Lower leg skin (tissue), 4 donors: ENCODE data around the gene SHISAL1. TPM values are rescaled to one million over a fixed set of nuclear protein-coding genes. Genes with fewer than 3 reads are reported as not detected.

Source experiments
- DNase-seq, 2 donors: peaks; one replicate each; pipeline ENCODE4 v3.0.0-alpha.2; 2019; ENCODE audit warnings: low spot score in 2 of 2
- H3K4me3 ChIP-seq: fragments of 200-600 bp; sonication (generic); 2 replicates; pipeline ENCODE4 v1.5.1; 2017; ENCODE audit warnings: mild to moderate bottlenecking, low read depth; ENCODE audit not compliant: poor library complexity, severe bottlenecking
- POLR2A ChIP-seq, 2 donors: fragments of 450-650 bp; IDR thresholded peaks; one replicate each; pipeline ENCODE4 v1.6.1; 2016 to 2017; ENCODE audit warnings: antibody characterized with exemption in 2 of 2, mild to moderate bottlenecking in 1 of 2, moderate library complexity in 1 of 2
- WGBS, 2 donors: methylation state at CpG; one replicate each; pipeline ENCODE4 v1.1.5; 2018; 5-methylcytosine and 5-hydroxymethylcytosine counted together
- intact Hi-C: fragments of 100-400 bp; cut with DNase I; formaldehyde crosslinking; loops from one replicate; pipeline ENCODE4 v1.15.0; 2023; ENCODE audit warnings: low total_unique reads
- total RNA-seq, 4 donors: library from RNA; depleted of rRNA; stranded (reverse); fragments of >200 nt; gene quantifications; one replicate each; pipeline ENCODE4 v1.1.0, GENCODE V29; 2016
- TF ChIP-seq, protein P1 (sequence below), 3 donors: fragments of 450-650 bp; IDR thresholded peaks; one replicate each; pipeline ENCODE4 v1.5.1; 2016; ENCODE audit warnings: antibody characterized with exemption in 3 of 3, mild to moderate bottlenecking in 3 of 3, moderate library complexity in 2 of 3

Gene SHISAL1
- total RNA-seq, 4 donors from 2014 or later: 0.08 to 0.42 (median 0.28) TPM

DNA sequence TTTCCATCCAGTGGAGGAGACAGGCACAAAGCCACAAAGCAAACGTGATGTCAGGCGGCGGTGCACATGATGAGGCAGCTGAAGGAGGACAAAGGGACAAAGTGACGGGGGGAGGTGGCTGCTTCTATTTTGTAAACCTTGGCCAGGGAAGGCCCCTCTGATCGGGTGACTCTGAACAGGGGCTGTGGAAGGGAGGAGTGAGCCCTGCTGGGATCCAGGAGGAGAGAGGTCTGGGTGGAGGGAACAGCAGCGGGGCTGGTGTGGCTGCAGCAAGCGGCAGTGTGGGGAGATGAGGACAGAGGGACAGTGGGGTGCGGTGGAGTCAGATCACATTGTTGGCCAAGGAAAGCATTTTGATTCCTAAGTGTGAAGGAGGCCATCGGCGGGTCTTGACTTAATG lies 36.7 kb downstream of the SHISAL1 start:
- no peak for DNase-seq
- TF ChIP-seq POLR2A (IDR thresholded peaks at IDR 0.05): no peak
- TF ChIP-seq, protein P1, sequence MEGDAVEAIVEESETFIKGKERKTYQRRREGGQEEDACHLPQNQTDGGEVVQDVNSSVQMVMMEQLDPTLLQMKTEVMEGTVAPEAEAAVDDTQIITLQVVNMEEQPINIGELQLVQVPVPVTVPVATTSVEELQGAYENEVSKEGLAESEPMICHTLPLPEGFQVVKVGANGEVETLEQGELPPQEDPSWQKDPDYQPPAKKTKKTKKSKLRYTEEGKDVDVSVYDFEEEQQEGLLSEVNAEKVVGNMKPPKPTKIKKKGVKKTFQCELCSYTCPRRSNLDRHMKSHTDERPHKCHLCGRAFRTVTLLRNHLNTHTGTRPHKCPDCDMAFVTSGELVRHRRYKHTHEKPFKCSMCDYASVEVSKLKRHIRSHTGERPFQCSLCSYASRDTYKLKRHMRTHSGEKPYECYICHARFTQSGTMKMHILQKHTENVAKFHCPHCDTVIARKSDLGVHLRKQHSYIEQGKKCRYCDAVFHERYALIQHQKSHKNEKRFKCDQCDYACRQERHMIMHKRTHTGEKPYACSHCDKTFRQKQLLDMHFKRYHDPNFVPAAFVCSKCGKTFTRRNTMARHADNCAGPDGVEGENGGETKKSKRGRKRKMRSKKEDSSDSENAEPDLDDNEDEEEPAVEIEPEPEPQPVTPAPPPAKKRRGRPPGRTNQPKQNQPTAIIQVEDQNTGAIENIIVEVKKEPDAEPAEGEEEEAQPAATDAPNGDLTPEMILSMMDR (IDR thresholded peaks at IDR 0.05): no peak
- H3K4me3 ChIP-seq: no peak overlapping the region
- 83% methylated on average over 10 of the region's 10 CpGs for WGBS, 2 donors
- intact Hi-C loops: no loop called here

DNA sequence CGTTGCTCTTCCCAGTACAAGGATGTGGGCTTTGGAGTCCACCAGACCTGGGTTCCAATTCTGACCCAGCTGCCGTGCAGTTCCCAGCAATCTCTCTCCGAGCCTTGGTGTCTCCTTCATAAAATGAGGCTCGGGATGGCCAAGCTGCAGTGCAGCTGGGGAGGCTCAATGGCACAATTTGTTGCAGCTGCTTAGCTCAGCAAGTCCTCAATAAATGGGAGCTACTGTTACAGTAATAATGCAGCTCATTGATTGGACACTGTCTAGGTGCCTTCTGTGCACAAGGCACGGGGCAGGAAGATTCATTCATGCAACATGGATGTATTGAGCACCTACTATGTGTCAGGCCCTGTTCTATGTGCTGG lies 37.1 kb downstream of the SHISAL1 start:
- no peak overlapping the region for H3K4me3 ChIP-seq
- intact Hi-C loops: no loop called here
- 73 to 90% methylated on average over 5 of the region's 5 CpGs for WGBS, 2 donors
- no peak for TF ChIP-seq POLR2A (IDR thresholded peaks at IDR 0.05)
- TF ChIP-seq, protein P1 (IDR thresholded peaks at IDR 0.05): no peak
- DNase-seq: no peak

DNA sequence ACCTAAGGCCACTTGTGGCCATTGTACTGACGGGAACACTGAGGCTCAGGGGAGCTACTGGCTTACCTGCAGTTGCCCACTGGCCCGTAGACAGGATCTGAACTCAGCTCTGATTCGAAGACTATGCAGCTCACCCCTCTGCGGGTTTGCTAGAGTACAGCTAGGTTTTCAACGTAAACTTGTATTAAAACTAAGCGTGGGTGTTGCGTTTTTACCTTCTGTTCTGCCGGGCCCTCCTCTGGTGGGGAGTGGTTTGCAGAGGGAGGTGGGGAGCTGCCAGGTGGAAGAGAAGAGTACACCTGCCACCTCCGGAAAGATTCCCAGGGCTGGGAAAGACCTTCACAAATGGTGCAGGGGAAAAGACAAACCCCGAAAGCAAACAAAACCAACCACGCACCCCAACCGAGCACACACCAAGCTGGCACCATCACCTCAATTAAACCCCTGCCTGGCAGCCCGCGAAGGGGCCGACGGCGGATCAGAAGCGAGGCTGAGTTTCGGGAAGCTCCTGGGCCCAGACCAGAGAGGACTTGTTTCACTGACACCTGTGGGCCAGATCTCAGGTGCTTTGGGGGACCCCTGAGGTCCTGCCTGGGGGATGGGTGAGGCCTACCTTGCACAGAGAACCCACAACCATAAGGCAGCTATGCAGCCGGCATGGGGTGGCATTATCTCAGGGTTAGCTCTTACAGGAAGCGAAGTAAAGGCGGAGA lies 37.7 kb downstream of the SHISAL1 start:
- intact Hi-C loops: no loop called here
- DNase-seq: no peak
- TF ChIP-seq, protein P1 (IDR thresholded peaks at IDR 0.05): no peak
- TF ChIP-seq POLR2A (IDR thresholded peaks at IDR 0.05): no peak
- no peak overlapping the region for H3K4me3 ChIP-seq
- WGBS, 2 donors: 93% methylated on average over 22 of the region's 22 CpGs

DNA sequence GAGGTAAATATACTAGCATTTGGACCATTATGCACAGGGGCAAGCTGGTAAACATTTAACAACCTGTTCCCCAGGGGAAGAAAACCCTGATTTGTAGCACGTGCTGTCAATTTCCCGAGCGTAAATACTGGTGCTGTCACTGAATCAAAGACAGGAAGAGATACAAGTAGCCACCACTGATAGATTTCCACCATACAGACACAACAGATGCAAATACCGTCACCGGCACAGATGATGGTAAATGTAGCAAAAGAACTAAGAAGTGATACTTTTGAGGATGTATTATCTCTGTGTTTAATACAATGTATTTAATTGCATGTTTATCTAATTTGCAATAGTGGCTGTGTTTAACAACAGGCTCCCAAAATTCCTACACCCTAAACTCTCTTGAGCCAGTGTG lies 39.6 kb downstream of the SHISAL1 start:
- intact Hi-C loops: no loop called here
- DNase-seq: no peak
- H3K4me3 ChIP-seq: no peak overlapping the region
- WGBS, 2 donors: 72 to 80% methylated on average over 5 of the region's 5 CpGs
- TF ChIP-seq, protein P1 (IDR thresholded peaks at IDR 0.05): no peak
- no peak for TF ChIP-seq POLR2A (IDR thresholded peaks at IDR 0.05)

DNA sequence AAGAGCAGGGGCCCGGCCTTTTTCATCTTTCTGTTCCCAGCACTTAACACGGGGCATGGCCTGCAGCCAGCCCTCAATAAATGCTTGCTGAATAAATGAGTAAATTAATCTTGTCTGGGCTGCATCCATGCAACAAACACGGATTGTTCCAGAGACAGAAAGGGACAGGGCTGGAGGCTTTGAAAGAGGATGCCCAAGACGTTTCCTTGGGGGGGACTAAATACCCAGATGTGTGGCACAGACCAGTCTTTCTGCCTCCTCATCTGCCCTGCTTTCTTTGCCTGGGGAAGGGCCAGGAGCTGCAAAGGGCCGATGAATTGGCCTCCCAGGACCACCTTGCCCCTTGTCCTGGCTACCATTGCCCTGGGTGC lies 40.4 kb downstream of the SHISAL1 start:
- 41 to 43% methylated on average over 5 of the region's 5 CpGs for WGBS, 2 donors
- DNase-seq: no peak
- intact Hi-C loops: no loop called here
- H3K4me3 ChIP-seq: no peak overlapping the region
- no peak for TF ChIP-seq POLR2A (IDR thresholded peaks at IDR 0.05)
- TF ChIP-seq, protein P1 (IDR thresholded peaks at IDR 0.05): no peak
